Endodermal cell (in vitro differentiated cells): Measurements from ENCODE around the gene GNAQ. TPM values are rescaled to one million over a fixed set of nuclear protein-coding genes. Genes with fewer than 3 reads are reported as not detected.
A peak's percentile ranks its signal among the peaks of the same experiment; 100 is the strongest.

ENCODE experiments used
- DNase-seq: peaks from one replicate; pipeline ENCODE4 v3.0.0-alpha.2; 2017
- H3K27ac ChIP-seq: 2 replicates; pipeline ENCODE4 v1.5.1; 2013; ENCODE audit warnings: mild to moderate bottlenecking, low read depth, low read length, moderate library complexity
- H3K27me3 ChIP-seq: 2 replicates; pipeline ENCODE4 v1.6.1; 2013; ENCODE audit warnings: mild to moderate bottlenecking, low read length, moderate library complexity; ENCODE audit not compliant: insufficient read depth, control insufficient read depth, poor library complexity, severe bottlenecking
- H3K36me3 ChIP-seq: 2 replicates; pipeline ENCODE4 v1.7.0; 2013; ENCODE audit warnings: mild to moderate bottlenecking, low read length, moderate library complexity; ENCODE audit not compliant: control insufficient read depth, insufficient read depth
- H3K4me1 ChIP-seq: one replicate; pipeline ENCODE4 v1.7.0; 2013; ENCODE audit warnings: low read length; ENCODE audit not compliant: control insufficient read depth, insufficient read depth
- H3K4me3 ChIP-seq: 2 replicates; pipeline ENCODE4 v1.5.1; 2013; ENCODE audit warnings: mild to moderate bottlenecking, low read length, moderate library complexity
- H3K9ac ChIP-seq: 2 replicates; pipeline ENCODE4 v1.6.1; 2013; ENCODE audit warnings: mild to moderate bottlenecking, low read length, moderate library complexity; ENCODE audit not compliant: poor library complexity, severe bottlenecking; ENCODE audit errors: extremely low read depth
- H3K9me3 ChIP-seq: 2 replicates; pipeline ENCODE4 v1.6.1; 2013; ENCODE audit warnings: mild to moderate bottlenecking, low read length, moderate library complexity; ENCODE audit not compliant: control insufficient read depth
- H3K27ac Mint-ChIP-seq: 2 replicates; pipeline ENCODE4 v1.8.0; 2020; ENCODE audit warnings: mixed read lengths
- H3K27me3 Mint-ChIP-seq: 2 replicates; pipeline ENCODE4 v1.8.0; 2021; ENCODE audit warnings: mild to moderate bottlenecking, mixed read lengths; ENCODE audit not compliant: insufficient read depth
- H3K36me3 Mint-ChIP-seq: 2 replicates; pipeline ENCODE4 v1.8.0; 2020; ENCODE audit warnings: low read depth, mixed read lengths
- H3K4me1 Mint-ChIP-seq: 2 replicates; pipeline ENCODE4 v1.8.0; 2020; ENCODE audit warnings: mixed read lengths
- H3K4me3 Mint-ChIP-seq: 2 replicates; pipeline ENCODE4 v1.8.0; 2020; ENCODE audit warnings: mild to moderate bottlenecking, moderate library complexity, mixed read lengths
- H3K9me3 Mint-ChIP-seq: 2 replicates; pipeline ENCODE4 v1.8.0; 2020; ENCODE audit warnings: mild to moderate bottlenecking, mixed read lengths
- WGBS, 2 experiments: methylation state at CpG; one replicate each; pipeline versions ENCODE4 v1.1.5 to v1.1.7; 2013; ENCODE audit warnings: missing lambda C conversion rate in 2 of 2, mixed read lengths in 1 of 2; ENCODE audit not compliant: insufficient coverage in 1 of 2, insufficient read length in 1 of 2; 5-methylcytosine and 5-hydroxymethylcytosine counted together
- total RNA-seq, 2 donors: library from RNA; stranded (reverse); fragmentation: NEBNext Ultra II Directional in 1 of 2; extraction: Animal tissue kit (Norgen Biotek cat#: 25700) in 1 of 2; gene quantifications; 2 replicates in 1 of 2; 3 replicates in 1 of 2; pipeline ENCODE4 v1.2.1, GENCODE V29; 2021
- TF ChIP-seq, protein P1 (sequence below): fragments of 200-600 bp; sonication (generic); conservative IDR thresholded peaks from 2 replicates; pipeline ENCODE4 v1.5.0; 2021; ENCODE audit warnings: antibody characterized with exemption, mild to moderate bottlenecking

The GNAQ gene
- total RNA-seq, 2 donors from 2014 or later = 46.0 to 57.6 TPM

DNA sequence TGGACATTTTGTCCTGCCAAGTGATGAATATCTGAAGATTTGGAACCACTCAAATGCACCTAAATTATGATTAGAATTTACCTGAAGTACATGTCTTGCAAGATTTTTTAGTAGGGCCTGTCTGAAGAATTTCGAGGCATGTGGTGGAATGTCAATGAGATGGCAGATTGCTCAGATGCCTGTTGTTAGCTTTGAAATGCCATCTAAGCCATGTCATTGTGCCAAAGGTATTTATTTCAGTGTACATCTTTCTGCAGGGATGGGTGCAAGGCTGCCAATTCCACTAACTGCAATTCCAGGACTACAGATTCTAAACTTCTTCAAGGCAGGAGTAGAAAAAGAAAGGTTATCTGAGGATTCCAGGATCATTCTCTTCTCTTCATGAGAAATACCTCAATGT is 9.1 kb upstream of the GNAQ start:
- H3K9ac ChIP-seq = no peak overlapping the region
- no peaks in the 10 kb centered on the region for H3K27me3 ChIP-seq
- H3K27me3 Mint-ChIP-seq = peaks cover 2% of the 10 kb centered on the region
- no peaks in the 10 kb centered on the region for H3K9me3 ChIP-seq
- no peaks in the 10 kb centered on the region for H3K9me3 Mint-ChIP-seq
- H3K4me1 Mint-ChIP-seq = no peaks in the 10 kb centered on the region
- H3K27ac Mint-ChIP-seq = no peak overlapping the region
- WGBS, 2 experiments = 80 to 82% methylated on average over 1 of the region's 1 CpG
- no peaks in the 10 kb centered on the region for H3K36me3 Mint-ChIP-seq
- H3K4me3 ChIP-seq = no peak overlapping the region
- DNase-seq = no peak
- no peak overlapping the region for H3K27ac ChIP-seq
- H3K4me1 ChIP-seq = no peaks in the 10 kb centered on the region
- no peak overlapping the region for H3K4me3 Mint-ChIP-seq
- no peaks in the 10 kb centered on the region for H3K36me3 ChIP-seq
- TF ChIP-seq, protein P1, sequence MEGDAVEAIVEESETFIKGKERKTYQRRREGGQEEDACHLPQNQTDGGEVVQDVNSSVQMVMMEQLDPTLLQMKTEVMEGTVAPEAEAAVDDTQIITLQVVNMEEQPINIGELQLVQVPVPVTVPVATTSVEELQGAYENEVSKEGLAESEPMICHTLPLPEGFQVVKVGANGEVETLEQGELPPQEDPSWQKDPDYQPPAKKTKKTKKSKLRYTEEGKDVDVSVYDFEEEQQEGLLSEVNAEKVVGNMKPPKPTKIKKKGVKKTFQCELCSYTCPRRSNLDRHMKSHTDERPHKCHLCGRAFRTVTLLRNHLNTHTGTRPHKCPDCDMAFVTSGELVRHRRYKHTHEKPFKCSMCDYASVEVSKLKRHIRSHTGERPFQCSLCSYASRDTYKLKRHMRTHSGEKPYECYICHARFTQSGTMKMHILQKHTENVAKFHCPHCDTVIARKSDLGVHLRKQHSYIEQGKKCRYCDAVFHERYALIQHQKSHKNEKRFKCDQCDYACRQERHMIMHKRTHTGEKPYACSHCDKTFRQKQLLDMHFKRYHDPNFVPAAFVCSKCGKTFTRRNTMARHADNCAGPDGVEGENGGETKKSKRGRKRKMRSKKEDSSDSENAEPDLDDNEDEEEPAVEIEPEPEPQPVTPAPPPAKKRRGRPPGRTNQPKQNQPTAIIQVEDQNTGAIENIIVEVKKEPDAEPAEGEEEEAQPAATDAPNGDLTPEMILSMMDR = no peak

DNA sequence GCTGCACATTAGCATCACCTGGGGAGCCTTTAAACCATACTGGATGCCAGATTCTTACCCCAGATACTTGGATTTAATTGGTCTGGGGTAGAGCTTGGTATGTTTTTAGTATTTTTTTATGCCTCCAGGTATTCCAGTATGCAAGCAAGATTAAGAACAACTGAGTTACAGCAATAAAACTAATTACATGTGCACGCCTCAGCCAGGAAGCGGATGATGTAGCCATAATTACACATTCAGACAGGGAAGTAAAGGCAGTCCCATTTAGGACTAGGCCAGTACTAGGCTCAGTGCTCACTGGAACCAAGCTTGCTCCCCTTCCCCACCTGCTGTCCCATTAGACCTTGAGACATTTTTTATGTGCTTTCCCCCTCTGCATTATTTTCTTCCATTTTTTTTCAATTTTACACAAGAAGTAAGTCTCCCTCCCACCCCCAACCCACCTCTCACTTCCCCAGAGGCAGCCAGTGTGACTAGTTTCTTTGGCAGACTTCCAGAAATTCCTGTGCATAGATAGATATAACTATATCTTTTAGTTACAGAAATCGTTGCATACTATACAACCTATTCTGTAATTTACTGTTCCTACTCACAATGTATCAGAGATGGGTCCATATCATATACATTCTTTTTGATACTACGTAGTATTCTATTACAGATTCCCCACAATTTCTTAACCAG is 7.1 kb upstream of the GNAQ start:
- no peak for DNase-seq
- no peaks in the 10 kb centered on the region for H3K9me3 ChIP-seq
- TF ChIP-seq, protein P1 = no peak
- Mint-ChIP-seq H3K27me3 (peaks cover 2% of the 10 kb centered on the region), H3K27ac (no peak overlapping the region), H3K9me3 (no peaks in the 10 kb centered on the region), H3K4me1 (peaks cover 14% of the 10 kb centered on the region), H3K4me3 (no peak overlapping the region), H3K36me3 (no peaks in the 10 kb centered on the region)
- H3K9ac ChIP-seq = no peak overlapping the region
- no peaks in the 10 kb centered on the region for H3K36me3 ChIP-seq
- WGBS, 2 experiments = 99 to 100% methylated on average over 2 to 4 of the region's 4 CpGs
- H3K4me3 ChIP-seq = no peak overlapping the region
- no peaks in the 10 kb centered on the region for H3K4me1 ChIP-seq
- H3K27me3 ChIP-seq = no peaks in the 10 kb centered on the region
- H3K27ac ChIP-seq = no peak overlapping the region

DNA sequence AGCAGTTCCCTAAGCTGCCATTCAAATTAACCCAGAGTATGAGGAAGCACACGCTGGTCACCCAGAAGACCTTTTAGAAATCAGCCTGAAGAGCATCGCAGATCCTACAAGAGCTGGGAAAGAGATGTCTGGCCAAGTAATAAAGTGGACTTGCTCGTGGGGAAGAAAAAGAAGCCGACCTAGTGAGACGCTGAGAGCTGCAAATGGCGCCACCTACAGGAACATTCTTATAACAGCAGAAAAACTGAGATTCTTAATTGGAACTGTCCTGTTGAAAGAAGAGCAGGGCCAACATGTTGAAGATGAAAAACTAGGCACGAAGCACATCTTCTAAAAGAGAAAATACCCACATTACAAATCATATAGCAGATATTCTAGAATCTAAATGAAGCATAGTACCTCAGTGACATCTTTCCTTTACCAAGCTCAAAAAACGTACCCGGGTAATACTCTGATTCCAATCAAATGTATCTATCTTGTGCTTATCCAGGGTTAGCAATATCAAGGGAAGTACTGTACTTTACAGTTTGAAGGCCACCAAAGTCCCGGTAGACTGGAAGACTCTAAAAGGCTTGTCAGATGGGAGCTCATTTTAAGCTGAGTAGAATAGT is 3.9 kb upstream of the GNAQ start:
- Mint-ChIP-seq H3K36me3 (no peaks in the 10 kb centered on the region), H3K27me3 (peaks cover 2% of the 10 kb centered on the region), H3K9me3 (no peaks in the 10 kb centered on the region), H3K4me3 (no peak overlapping the region), H3K27ac (no peak overlapping the region), H3K4me1 (peaks cover 24% of the 10 kb centered on the region)
- no peaks in the 10 kb centered on the region for H3K36me3 ChIP-seq
- 36 to 62% methylated on average over 5 to 10 of the region's 10 CpGs for WGBS, 2 experiments
- no peak overlapping the region for H3K4me3 ChIP-seq
- H3K9me3 ChIP-seq = no peaks in the 10 kb centered on the region
- H3K27ac ChIP-seq = no peak overlapping the region
- H3K27me3 ChIP-seq = no peaks in the 10 kb centered on the region
- TF ChIP-seq, protein P1 = peak; percentile 87
- DNase-seq = peak; percentile 74
- no peak overlapping the region for H3K9ac ChIP-seq
- H3K4me1 ChIP-seq = no peaks in the 10 kb centered on the region
